HG02973 (cell line): Measurements from ENCODE around the gene STOM.
A peak's percentile ranks its signal among the peaks of the same experiment; 100 is the strongest.
"Not testable (repeated sequence)": the region's sequence is repeated elsewhere in the genome, so short reads cannot be mapped to it uniquely, and the experiment has no call there.

Source experiments
- ATAC-seq: cut with Tn5 transposase; IDR thresholded peaks from one replicate; pipeline ENCODE4 v1.9.1; 2021; ENCODE audit warnings: moderate library complexity; ENCODE audit not compliant: unreplicated experiment

The STOM gene, protein sequence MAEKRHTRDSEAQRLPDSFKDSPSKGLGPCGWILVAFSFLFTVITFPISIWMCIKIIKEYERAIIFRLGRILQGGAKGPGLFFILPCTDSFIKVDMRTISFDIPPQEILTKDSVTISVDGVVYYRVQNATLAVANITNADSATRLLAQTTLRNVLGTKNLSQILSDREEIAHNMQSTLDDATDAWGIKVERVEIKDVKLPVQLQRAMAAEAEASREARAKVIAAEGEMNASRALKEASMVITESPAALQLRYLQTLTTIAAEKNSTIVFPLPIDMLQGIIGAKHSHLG

DNA sequence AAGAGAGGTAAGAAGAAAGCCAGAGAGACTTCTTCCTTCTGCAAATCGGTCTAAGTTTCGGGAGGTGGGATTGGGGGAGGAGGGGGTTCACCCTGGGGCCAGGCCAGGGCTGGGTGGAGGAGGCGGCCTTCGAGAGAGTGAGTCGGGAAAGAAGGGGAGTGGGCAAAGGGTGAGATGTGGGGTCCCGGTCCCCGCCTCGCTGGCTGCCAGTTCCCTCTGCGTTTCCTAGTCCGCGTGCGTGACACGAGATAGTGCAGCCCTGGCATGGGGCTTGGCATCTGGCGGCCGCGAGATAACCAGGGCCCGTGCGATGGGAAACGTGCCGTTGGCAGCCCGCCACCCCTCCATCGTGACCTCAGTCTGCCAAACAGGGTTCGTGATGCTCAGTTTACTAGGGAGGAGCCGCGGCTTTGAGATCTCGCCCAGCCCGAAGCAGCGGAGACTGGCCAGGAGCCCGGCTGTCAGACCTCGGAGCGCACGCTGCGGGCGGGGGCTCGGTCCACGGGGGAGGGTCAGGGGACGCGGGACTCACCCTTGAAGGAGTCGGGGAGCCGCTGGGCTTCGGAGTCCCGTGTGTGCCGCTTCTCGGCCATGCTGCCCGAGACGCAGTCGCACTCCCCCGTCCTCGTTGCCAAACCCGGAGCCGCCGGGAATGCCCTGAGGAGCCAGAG is at the start of gene STOM:
Gene STOM (minus strand): TSS at position 656 of the 671 bp plus-strand sequence. CDS start 63 bp downstream, at position 593.
- peak; percentile 42 for ATAC-seq

GRCh38 chr9:121411993-121412392 is 41.9 kb upstream of the STOM start:
- ATAC-seq, result no peak

GRCh38 chr9:121405899-121406298 is 35.8 kb upstream of the STOM start:
- no peak for ATAC-seq

- ATAC-seq, result no peak
These were observed 34.9 kb upstream of the STOM start for GRCh38 chr9:121404906-121405305.

GRCh38 chr9:121399883-121400607 is 30.0 kb upstream of the STOM start:
- ATAC-seq, result no peak

DNA sequence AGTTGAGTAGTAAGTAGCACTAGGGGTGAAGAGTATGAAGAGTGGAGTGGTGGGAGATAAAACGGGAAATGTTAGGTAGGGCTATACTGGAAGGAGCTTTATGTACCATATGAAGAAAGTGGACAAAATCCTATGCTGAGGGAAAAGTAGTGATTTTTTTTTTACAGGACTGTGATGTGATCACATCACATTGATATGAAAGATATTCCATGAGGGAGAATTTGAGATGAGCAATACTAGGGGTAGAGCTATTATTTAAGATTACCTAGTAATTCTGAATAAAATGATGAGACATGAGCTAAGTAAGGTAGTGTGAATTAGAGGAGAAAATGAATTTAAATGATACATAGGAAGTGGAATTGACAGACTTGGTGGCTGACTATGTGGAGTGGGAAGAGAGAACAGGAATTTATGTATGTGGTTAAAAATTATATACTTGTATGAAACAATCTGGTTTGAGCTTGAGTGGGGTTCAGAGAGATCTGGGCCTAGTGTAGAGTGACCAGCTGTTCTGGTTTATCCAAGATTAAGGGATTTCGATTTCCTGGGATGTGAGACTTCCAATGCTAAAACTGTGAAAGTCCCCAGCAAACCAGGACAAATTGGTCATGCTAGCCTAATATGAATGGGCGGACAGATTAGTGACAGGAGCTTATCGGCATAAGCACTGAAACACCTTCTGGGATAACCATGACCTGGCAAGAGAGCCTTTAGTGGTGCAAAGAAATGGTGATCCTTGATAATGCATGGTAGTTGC is 29.3 kb upstream of the STOM start:
- ATAC-seq, result no peak

DNA sequence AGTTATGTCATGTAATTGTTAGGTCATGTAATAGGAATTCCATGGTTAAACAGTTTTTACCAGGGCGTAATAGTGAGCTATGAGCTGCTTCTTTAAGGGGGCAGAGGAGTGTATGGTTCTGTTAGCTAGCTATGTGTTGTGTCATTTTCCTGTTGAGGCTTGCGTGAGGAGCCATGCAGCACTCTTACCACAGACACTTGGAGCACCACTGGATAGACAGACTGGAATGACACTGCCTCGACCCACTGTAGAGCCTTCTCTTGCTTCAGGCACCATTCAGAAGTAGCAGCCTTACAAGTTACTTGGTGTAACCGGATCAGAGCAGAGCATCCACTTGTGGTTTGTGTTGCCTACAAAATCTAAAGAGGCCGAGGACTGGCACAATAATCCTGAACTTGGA is 28.3 kb upstream of the STOM start:
- ATAC-seq, result no peak

DNA sequence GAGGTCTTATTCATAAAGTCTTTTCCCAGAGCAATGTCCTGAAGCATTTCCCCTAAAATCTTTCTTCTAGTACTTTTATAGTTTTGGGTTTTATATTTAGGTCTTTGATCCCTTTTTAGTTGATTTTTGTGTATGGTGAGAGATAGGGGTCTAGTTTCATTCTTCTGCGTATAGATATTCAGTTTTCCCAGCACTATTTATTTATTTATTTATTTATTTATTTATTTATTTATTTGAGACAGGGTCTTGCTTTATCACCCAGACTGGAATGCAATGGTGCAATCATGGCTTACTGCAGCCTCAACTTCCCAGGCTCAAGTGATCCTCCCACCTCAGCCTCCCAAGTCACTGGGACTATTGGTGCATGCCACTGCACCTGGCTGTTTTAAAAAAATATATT is 27.2 kb upstream of the STOM start:
- ATAC-seq, result not testable (repeated sequence)

GRCh38 chr9:121395558-121395957 is 25.5 kb upstream of the STOM start:
- ATAC-seq, result no peak

DNA sequence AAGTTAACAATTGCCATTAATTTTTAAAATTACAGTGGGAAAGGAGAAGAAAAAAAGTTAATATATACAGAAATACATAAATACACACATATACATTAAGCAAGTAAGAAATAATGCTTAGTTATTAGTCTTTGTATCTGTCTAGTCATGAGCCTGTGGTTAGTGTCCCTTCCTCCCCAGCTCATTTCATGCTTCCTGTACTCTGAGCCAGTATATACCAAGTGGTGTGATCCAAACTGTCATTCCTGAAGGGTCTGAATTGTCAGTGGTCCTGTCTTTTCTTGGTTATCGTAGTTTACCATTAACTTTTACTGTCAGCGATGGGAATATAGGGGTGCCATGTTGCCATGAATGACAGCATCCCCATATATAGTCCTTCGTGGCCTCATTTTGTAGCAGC is 24.2 kb upstream of the STOM start:
- ATAC-seq, result no peak

GRCh38 chr9:121393318-121393717 is 23.3 kb upstream of the STOM start:
- no peak for ATAC-seq

- ATAC-seq, result no peak
These were observed 20.3 kb upstream of the STOM start for GRCh38 chr9:121390372-121390771.

- no peak for ATAC-seq
These were observed 18.3 kb upstream of the STOM start for GRCh38 chr9:121388140-121388905.

DNA sequence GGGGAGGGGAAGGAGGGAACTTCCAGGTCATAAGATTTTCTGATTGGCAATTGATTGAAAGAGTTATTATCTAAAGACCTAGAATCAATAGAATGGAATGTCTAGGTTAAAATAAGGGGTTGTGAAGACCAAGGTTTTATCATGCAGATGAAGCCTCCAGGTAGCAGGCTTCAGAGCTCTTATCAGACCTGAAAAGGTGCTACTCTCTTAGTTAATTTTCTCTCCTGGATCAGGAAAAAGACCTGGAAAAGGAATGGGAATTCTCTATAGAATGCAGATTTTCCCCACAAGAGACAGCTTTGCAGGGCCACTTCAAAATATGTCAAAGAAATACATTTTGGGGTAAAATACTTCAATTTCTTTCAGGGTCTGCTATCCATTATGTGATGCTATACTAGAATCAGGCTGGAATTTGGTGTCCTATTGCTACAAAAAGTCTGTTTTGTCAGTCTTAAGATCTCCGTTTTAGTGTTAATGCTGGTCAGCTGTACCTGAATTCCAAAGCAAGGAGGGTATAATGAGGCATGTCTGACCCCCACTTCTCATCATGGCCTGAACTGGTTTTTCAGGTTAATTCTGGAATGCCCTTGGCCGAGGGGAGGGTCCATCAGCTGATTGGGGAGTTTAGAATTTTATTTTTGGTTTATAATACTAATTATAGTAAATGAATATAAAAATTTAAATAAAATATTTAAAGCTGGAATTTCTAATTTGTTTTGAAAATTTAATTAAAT is 16.6 kb upstream of the STOM start:
- ATAC-seq, result no peak

DNA sequence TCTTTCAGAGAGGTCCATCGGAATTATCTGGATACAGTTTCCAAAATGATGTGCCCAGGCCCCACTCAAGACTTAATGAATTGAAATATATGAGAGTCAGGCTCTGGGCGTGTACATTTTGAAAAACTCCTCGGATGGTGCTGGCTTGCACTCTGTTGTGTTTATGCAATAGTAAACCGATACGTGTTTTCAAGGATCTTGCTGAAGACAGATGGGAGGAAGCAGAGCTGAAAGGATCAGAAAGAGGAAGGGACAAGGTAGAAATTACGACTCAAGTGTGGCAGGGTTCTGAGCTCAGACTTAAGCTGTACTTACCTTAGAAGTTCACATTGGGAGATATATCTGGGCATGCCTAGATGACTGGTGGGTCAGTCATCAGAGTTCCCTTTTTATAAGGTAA is 13.7 kb upstream of the STOM start:
- ATAC-seq, result no peak

DNA sequence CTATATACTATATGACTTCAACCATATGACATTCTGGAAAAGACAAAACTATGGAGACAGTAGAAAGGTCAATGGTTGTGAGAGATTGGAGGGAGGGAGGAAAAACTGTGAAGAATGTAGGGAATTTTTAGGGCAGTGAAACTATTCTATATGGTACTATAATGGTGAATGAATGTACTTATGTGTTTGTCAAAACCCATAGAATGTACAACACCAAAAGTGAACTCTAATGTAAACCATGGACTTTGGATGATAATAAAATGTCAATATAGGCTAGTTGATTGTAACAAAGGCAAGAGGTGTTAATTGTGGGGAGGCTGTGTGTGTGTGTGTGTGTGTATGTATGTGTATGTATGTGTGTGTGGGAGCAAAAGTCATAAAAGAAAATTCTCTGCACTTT is 10.8 kb upstream of the STOM start:
- ATAC-seq, result no peak

DNA sequence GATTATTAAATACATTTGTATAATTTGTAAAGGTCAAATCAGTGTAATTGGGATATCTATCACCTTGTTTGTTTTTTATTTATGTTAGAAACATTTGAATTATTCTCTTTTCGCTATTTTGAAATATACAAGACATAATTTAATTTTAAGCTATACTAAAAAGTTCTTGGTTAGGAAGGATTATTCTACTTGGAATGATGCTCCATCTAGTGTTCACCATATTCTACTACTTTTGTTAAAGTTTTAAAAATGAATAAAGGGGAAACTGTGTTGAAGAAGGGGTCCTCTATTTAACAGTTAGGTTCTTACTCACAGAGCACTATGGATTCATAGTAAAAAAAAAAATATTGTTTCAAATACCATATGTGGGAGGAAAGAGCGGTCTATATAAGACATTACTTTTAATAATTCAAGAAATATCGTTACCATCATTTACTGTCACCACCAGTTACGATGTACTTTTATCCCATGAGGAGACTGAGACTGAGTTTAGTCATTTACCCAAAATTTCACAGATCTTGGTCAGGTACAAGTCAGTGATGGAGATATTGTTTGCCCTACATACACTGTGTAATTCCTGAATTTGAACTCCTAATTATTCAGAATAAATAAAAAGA is 6.3 kb upstream of the STOM start:
- ATAC-seq, result no peak

- ATAC-seq, result no peak
These were observed 3.1 kb upstream of the STOM start for GRCh38 chr9:121373011-121373729.
